DMS53 treated with DMSO at 0.1 percent for 48 hours (cell line): ENCODE results near the gene CNGA4.

Source experiments
- DNase-seq: peaks from one replicate; lab custom pipeline; 2025; ENCODE audit not compliant: unreplicated experiment; lab: John Stamatoyannopoulos, UW

The CNGA4 gene, protein sequence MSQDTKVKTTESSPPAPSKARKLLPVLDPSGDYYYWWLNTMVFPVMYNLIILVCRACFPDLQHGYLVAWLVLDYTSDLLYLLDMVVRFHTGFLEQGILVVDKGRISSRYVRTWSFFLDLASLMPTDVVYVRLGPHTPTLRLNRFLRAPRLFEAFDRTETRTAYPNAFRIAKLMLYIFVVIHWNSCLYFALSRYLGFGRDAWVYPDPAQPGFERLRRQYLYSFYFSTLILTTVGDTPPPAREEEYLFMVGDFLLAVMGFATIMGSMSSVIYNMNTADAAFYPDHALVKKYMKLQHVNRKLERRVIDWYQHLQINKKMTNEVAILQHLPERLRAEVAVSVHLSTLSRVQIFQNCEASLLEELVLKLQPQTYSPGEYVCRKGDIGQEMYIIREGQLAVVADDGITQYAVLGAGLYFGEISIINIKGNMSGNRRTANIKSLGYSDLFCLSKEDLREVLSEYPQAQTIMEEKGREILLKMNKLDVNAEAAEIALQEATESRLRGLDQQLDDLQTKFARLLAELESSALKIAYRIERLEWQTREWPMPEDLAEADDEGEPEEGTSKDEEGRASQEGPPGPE

GRCh38 chr11:6238902-6239301 is at the start of gene CNGA4:
TSS of gene CNGA4 (plus strand) at chr11:6239089. CDS start at chr11:6239207, 118 bp downstream.
- no peak for DNase-seq

DNA sequence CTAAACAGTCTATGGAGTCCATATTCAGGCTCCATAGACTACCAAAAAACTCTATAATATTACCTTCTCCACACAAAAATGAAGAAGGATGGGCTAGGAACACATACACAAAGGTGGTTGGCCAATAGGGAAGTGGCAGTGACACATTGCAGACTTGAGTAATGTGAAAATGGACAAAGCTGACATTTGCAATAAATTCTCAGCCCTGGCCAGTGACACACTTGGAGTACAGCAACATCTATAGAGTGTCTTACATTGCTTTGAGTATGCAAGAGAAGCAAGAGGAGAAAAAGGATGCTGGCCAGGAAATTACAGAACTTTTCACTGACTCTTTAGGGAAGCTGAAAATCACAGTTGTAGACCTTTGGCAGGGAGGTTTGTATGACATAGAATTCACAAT is 47.1 kb upstream of the CNGA4 start:
- DNase-seq = no peak

GRCh38 chr11:6194065-6194581 is 44.8 kb upstream of the CNGA4 start:
- no peak for DNase-seq

- no peak for DNase-seq
Observed at GRCh38 chr11:6196396-6196795, 42.5 kb upstream of the CNGA4 start.

DNA sequence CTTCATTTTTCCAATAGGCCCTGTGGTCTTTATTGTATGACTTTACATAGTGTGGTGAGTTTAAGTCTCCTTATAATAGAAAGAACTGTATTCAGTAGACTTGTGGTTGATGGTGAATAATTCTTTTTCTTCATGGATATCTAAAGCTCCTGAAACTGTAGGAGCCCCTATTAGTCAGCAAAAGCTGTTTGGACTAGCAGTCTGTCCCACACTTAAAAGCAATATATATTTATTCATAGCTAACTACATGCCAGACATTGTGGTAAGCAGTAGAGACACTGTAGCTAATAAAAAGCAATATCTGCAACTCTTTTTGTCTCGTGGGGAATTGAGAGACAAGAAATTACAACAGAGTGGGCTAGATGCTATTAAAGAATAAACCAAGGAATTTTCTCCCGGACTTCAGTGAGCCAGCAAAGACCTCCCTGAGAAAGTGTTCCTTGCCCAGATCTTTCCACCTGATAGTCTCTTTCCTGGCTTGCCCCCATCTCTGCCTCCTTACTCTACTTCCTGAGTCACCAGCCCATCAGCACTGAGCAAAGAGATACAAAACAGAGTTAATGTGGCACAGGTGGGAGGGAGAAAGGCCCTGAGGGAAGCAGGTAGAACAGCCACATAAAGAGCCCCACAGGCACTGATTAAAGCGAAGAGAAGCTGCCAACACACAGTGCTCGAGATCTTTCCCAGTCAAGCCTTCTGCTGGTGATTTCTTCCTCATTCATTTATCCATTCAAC is 41.3 kb upstream of the CNGA4 start:
- no peak for DNase-seq

GRCh38 chr11:6199174-6199810 is 39.6 kb upstream of the CNGA4 start, which contains the start of gene OR52W1:
TSS of gene OR52W1 (plus strand) at chr11:6199224. CDS start at chr11:6199224, 0 bp downstream.
- no peak for DNase-seq

DNA sequence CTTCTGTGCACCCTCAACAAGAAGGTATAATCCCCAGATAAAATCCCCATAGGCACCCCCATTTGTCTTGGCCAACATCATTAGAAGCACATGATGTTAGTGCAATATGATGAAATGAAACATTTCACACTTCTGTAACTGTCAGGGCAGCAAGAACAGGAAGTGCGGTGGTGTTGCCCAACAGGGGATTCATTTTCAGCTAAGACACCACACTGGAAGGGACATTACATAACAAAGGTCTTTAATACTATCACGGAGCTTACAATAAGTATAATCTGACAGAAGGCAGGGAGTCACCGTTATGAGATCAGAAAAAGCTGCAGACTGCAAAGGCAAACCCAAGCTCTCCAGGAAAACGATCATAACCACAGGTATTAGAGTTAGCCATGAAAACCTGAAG is 37.9 kb upstream of the CNGA4 start:
- DNase-seq = no peak

DNA sequence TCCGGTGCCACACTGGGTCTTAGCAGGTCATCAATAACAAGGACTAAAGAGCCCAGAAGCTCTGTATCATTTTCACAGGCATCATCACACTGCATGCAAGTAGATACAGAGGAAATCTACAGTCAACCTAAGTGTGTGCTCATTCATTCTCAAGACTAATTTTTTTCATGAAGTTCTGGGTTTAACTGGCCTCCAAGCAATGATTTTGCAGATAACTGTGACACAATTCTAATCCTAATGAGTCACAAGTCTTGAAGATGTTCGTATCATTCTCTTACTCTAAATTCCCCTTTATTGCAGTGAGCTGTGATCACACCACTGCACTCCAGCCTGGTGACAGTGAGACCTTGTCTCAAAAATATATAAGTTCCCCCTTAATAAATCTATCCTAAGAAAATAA is 37.4 kb upstream of the CNGA4 start:
- DNase-seq = no peak

DNA sequence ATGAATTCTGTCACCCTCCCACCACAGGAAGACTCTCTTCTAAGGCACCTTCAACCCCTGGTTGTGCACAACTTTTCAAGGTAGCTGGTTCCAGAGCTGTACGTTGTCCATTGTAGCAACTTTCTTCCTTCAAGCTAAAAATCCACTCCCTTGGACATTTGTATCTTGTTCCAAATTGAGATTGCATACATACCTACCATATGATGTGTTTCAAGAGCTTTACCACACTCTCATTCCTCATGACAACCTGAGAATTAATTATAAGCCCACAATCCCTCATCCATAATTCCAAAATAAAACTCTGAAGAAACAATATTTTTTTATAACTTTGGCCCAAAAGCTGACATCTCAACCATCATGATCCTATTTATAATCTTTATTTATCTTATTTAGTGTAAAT is 36.8 kb upstream of the CNGA4 start:
- DNase-seq = no peak

DNA sequence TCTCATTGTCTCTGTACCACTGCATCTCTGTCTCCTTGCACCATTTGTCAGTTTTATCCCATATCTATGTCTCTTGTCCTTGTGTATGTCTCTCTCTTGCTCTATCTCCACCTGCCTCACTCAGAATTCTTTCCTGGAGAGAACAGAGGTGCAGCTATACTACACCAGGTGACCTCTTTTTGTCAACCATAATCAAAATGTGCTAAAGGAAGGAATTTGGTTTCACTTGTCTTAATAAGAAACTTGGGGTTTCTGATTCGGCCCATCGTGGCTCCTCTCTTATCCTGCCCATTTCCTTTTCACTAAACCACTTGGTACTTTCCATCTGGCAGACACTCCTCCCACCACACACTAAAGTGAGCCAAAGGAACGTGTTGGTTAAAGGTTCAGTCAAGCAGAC is 35.6 kb upstream of the CNGA4 start:
- DNase-seq = no peak

DNA sequence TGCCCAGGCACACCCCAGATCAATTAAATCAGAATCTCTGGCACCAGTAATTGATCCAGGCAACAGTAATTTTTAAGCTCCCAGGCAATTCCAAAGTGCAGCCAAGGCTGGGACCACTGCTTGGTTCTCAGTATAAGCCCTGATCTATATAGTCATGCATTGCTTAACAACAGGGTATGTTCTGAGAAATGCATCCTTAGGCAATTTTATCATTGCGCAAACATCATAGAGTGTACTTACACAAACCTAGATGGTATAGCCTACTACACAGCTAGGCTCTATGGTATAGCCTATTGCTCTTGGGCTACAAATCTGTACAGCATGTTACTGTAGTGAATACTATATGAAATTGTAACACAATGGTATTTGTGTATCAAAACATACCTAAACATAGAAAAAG is 34.2 kb upstream of the CNGA4 start:
- no peak for DNase-seq

- no peak for DNase-seq
Observed at GRCh38 chr11:6205366-6205765, 33.5 kb upstream of the CNGA4 start, which contains the start of gene C11orf42. TSS of gene C11orf42 (plus strand) at chr11:6205557. CDS start at chr11:6205616, 59 bp downstream.

- no peak for DNase-seq
Observed at GRCh38 chr11:6206456-6207180, 32.3 kb upstream of the CNGA4 start.

- no peak for DNase-seq
Observed at GRCh38 chr11:6209801-6210200, 29.1 kb upstream of the CNGA4 start.

GRCh38 chr11:6210274-6210955 is 28.5 kb upstream of the CNGA4 start:
- no peak for DNase-seq

- DNase-seq = no peak
Observed at GRCh38 chr11:6214530-6214929, 24.4 kb upstream of the CNGA4 start.

- DNase-seq = no peak
Observed at GRCh38 chr11:6216501-6216900, 22.4 kb upstream of the CNGA4 start.

DNA sequence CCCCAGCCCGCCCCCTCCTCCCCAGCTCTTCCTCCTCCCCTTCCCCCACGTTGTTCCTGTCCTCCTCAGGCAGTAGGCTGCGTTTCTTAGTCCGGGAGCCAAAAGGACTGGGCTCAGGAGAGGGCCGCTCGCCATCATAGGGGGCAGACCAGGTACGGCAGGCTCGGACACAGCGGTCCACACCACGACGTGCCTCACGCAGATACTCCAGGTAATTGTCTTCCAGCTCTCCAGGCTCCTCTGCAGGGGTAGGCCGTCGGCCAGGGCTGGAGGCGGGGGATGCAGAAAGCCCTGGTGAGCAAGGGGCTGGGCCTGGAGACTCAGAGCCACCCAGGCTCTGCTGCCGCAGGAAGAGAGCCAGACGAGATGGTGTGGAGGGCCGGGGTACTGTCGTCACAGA is 21.2 kb upstream of the CNGA4 start:
- no peak for DNase-seq

- DNase-seq = no peak
Observed at GRCh38 chr11:6219359-6219758, 19.5 kb upstream of the CNGA4 start.

- no peak for DNase-seq
Observed at GRCh38 chr11:6223854-6224253, 15.0 kb upstream of the CNGA4 start.
